H9 (cell line): ENCODE results near the gene AVPR2. TPM values are rescaled to one million over a fixed set of nuclear protein-coding genes. Genes with fewer than 3 reads are reported as not detected.

Source experiments
- DNase-seq: peaks from one replicate; pipeline ENCODE4 v3.0.0-alpha.2; 2017
- H2AFZ ChIP-seq: one replicate; pipeline ENCODE4 v1.6.1; 2013; ENCODE audit warnings: mild to moderate bottlenecking, low read length, control low read depth, moderate library complexity
- H2AK5ac ChIP-seq: 2 replicates; pipeline ENCODE4 v1.6.1; 2013; ENCODE audit warnings: low read length, control low read depth, mixed read lengths; ENCODE audit not compliant: insufficient read length
- H2BK120ac ChIP-seq: one replicate; pipeline ENCODE4 v1.6.1; 2013; ENCODE audit warnings: low read depth, mild to moderate bottlenecking, low read length, control low read depth, inconsistent platforms; ENCODE audit not compliant: poor library complexity, severe bottlenecking
- H2BK12ac ChIP-seq: 2 replicates; pipeline ENCODE4 v1.6.1; 2013; ENCODE audit warnings: low read length, control low read depth, mixed read lengths, low read depth; ENCODE audit not compliant: insufficient read length
- H2BK15ac ChIP-seq: 2 replicates; pipeline ENCODE4 v1.6.1; 2013; ENCODE audit warnings: low read depth, low read length, control low read depth
- H2BK20ac ChIP-seq: one replicate; pipeline ENCODE4 v1.6.1; 2013; ENCODE audit warnings: low read depth, mild to moderate bottlenecking, low read length, control low read depth, inconsistent platforms; ENCODE audit not compliant: poor library complexity, severe bottlenecking
- H2BK5ac ChIP-seq: 2 replicates; pipeline ENCODE4 v1.6.1; 2013; ENCODE audit warnings: low read length, control low read depth, mixed read lengths; ENCODE audit not compliant: insufficient read length
- H3K14ac ChIP-seq: 2 replicates; pipeline ENCODE4 v1.6.1; 2013; ENCODE audit warnings: low read length, control low read depth; ENCODE audit not compliant: insufficient read depth
- H3K18ac ChIP-seq: 2 replicates; pipeline ENCODE4 v1.6.1; 2013; ENCODE audit warnings: low read depth, mild to moderate bottlenecking, mixed read lengths, low read length, control low read depth; ENCODE audit not compliant: insufficient read length
- H3K23ac ChIP-seq: 2 replicates; pipeline ENCODE4 v1.6.1; 2013; ENCODE audit warnings: low read length, control low read depth, mixed read lengths, low read depth; ENCODE audit not compliant: insufficient read length
- H3K23me2 ChIP-seq: 2 replicates; pipeline ENCODE4 v1.6.1; 2013; ENCODE audit warnings: low read depth, mild to moderate bottlenecking, mixed read lengths, low read length, control low read depth; ENCODE audit not compliant: insufficient read length, poor library complexity, severe bottlenecking
- H3K27ac ChIP-seq: 2 replicates; pipeline ENCODE4 v1.5.1; 2013; ENCODE audit warnings: low read length, control low read depth, mixed read lengths, low read depth; ENCODE audit not compliant: insufficient read length
- H3K27me3 ChIP-seq: 2 replicates; pipeline ENCODE4 v1.6.1; 2013; ENCODE audit warnings: low read length, control low read depth, inconsistent platforms; ENCODE audit not compliant: insufficient read depth
- H3K4ac ChIP-seq: 2 replicates; pipeline ENCODE4 v1.6.1; 2013; ENCODE audit warnings: low read depth, mild to moderate bottlenecking, control low read depth, inconsistent platforms, low read length, moderate library complexity
- H3K4me1 ChIP-seq: 2 replicates; pipeline ENCODE4 v1.6.1; 2013; ENCODE audit warnings: low read length, control low read depth, inconsistent platforms; ENCODE audit not compliant: insufficient read depth
- H3K4me2 ChIP-seq: 2 replicates; pipeline ENCODE4 v1.6.1; 2013; ENCODE audit warnings: low read length, control low read depth, mixed read lengths; ENCODE audit not compliant: insufficient read length, insufficient read depth
- H3K56ac ChIP-seq: 2 replicates; pipeline ENCODE4 v1.6.1; 2013; ENCODE audit warnings: low read depth, mild to moderate bottlenecking, mixed read lengths, low read length, control low read depth; ENCODE audit not compliant: insufficient read length
- H3K79me1 ChIP-seq: 2 replicates; pipeline ENCODE4 v1.6.1; 2013; ENCODE audit warnings: low read depth, mild to moderate bottlenecking, moderate library complexity, low read length, control low read depth, inconsistent platforms; ENCODE audit not compliant: insufficient read depth, poor library complexity, severe bottlenecking
- H3K79me2 ChIP-seq: 2 replicates; pipeline ENCODE4 v1.6.1; 2013; ENCODE audit warnings: low read length, control low read depth, inconsistent platforms; ENCODE audit not compliant: insufficient read depth
- H3K9ac ChIP-seq: 2 replicates; pipeline ENCODE4 v1.6.1; 2013; ENCODE audit warnings: low read length, control low read depth, mixed read lengths; ENCODE audit not compliant: insufficient read length; ENCODE audit errors: extremely low read depth
- H3K9me3 ChIP-seq: one replicate; pipeline ENCODE4 v1.6.1; 2013; ENCODE audit warnings: low read depth, low read length, inconsistent platforms; ENCODE audit not compliant: control insufficient read depth
- H3T11ph ChIP-seq: one replicate; pipeline ENCODE4 v1.6.1; 2013; ENCODE audit warnings: mild to moderate bottlenecking, low read length, control low read depth, inconsistent platforms
- H4K20me1 ChIP-seq: one replicate; pipeline ENCODE4 v1.6.1; 2013; ENCODE audit not compliant: control insufficient read depth, insufficient read length, insufficient read depth
- H4K5ac ChIP-seq: 2 replicates; pipeline ENCODE4 v1.6.1; 2013; ENCODE audit warnings: low read depth, mild to moderate bottlenecking, mixed read lengths, low read length, control low read depth; ENCODE audit not compliant: insufficient read length
- H4K8ac ChIP-seq: replicated peaks from 2 replicates; pipeline ENCODE4 v1.6.1; 2013; ENCODE audit warnings: low read length, control low read depth, mixed read lengths, low read depth; ENCODE audit not compliant: insufficient read length
- H4K91ac ChIP-seq: 2 replicates; pipeline ENCODE4 v1.6.1; 2013; ENCODE audit warnings: low read depth, mild to moderate bottlenecking, moderate library complexity, mixed read lengths, low read length, control low read depth; ENCODE audit not compliant: insufficient read length
- H3K27ac Mint-ChIP-seq, 3 experiments: 2 replicates in 2 of 3; 3 replicates in 1 of 3; pipeline ENCODE4 v1.8.0; 2020 to 2021; ENCODE audit warnings: mixed read lengths in 3 of 3, mild to moderate bottlenecking in 1 of 3, moderate library complexity in 1 of 3
- H3K27me3 Mint-ChIP-seq: 2 replicates; pipeline ENCODE4 v1.8.0; 2021; ENCODE audit warnings: low read depth, mild to moderate bottlenecking, moderate library complexity, mixed read lengths
- H3K36me3 Mint-ChIP-seq, 3 experiments: 2 replicates in 2 of 3; 3 replicates in 1 of 3; pipeline ENCODE4 v1.8.0; 2020 to 2021; ENCODE audit warnings: low read depth in 3 of 3, mixed read lengths in 3 of 3; ENCODE audit not compliant: insufficient read depth in 1 of 3
- H3K4me1 Mint-ChIP-seq, 2 experiments: 2 replicates each; pipeline ENCODE4 v1.8.0; 2020; ENCODE audit warnings: mixed read lengths in 2 of 2
- H3K4me3 Mint-ChIP-seq, 2 experiments: 2 replicates in 1 of 2; 3 replicates in 1 of 2; pipeline ENCODE4 v1.8.0; 2020 to 2021; ENCODE audit warnings: mild to moderate bottlenecking in 2 of 2, mixed read lengths in 2 of 2, moderate library complexity in 1 of 2
- H3K9me3 Mint-ChIP-seq, 2 experiments: 2 replicates in 1 of 2; 3 replicates in 1 of 2; pipeline ENCODE4 v1.8.0; 2020; ENCODE audit warnings: mild to moderate bottlenecking in 2 of 2, mixed read lengths in 2 of 2, moderate library complexity in 1 of 2
- WGBS: extraction: QIAGEN DNeasy Blood & Tissue Kit; methylation state at CpG from one replicate; pipeline ENCODE4 v1.1.7; 2013; ENCODE audit warnings: missing lambda C conversion rate, low lambda C conversion rate, mixed read lengths; ENCODE audit not compliant: insufficient read length; ENCODE audit errors: extremely low coverage; 5-methylcytosine and 5-hydroxymethylcytosine counted together
- total RNA-seq: library from RNA; stranded (reverse); gene quantifications from 2 replicates; pipeline ENCODE4 v1.2.1, GENCODE V29; 2021
- TF ChIP-seq, protein P1 (sequence below): fragments of 200-600 bp; sonication (generic); conservative IDR thresholded peaks from 3 replicates; pipeline ENCODE4 v1.8.0; 2021; ENCODE audit warnings: antibody characterized with exemption, mild to moderate bottlenecking

The AVPR2 gene
- total RNA-seq, 1 experiment from 2014 or later, result not detected

DNA sequence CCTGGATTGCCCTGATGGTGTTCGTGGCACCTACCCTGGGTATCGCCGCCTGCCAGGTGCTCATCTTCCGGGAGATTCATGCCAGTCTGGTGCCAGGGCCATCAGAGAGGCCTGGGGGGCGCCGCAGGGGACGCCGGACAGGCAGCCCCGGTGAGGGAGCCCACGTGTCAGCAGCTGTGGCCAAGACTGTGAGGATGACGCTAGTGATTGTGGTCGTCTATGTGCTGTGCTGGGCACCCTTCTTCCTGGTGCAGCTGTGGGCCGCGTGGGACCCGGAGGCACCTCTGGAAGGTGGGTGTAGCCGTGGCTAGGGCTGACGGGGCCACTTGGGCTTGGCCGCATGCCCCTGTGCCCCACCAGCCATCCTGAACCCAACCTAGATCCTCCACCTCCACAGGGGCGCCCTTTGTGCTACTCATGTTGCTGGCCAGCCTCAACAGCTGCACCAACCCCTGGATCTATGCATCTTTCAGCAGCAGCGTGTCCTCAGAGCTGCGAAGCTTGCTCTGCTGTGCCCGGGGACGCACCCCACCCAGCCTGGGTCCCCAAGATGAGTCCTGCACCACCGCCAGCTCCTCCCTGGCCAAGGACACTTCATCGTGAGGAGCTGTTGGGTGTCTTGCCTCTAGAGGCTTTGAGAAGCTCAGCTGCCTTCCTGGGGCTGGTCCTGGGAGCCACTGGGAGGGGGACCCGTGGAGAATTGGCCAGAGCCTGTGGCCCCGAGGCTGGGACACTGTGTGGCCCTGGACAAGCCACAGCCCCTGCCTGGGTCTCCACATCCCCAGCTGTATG is 1.8 kb downstream of the AVPR2 start:
- Histone ChIP-seq H3K18ac (no peak overlapping the region), H3K9ac (no peak overlapping the region), H4K91ac (no peak overlapping the region), H3K79me2 (no peaks in the 10 kb centered on the region), H4K5ac (no peak overlapping the region), H2BK12ac (no peak overlapping the region), H3K27me3 (no peaks in the 10 kb centered on the region), H2BK5ac (no peak overlapping the region), H2BK120ac (no peak overlapping the region), H3K9me3 (peaks cover 11% of the 10 kb centered on the region), H3K4me1 (no peaks in the 10 kb centered on the region), H3K4me2 (no peak overlapping the region), H3K79me1 (no peaks in the 10 kb centered on the region), H3K27ac (no peak overlapping the region), H2BK15ac (no peak overlapping the region), H3K23me2 (no peaks in the 10 kb centered on the region), H3K14ac (no peak overlapping the region), H3K4ac (no peak overlapping the region), H3K56ac (no peak overlapping the region), H3T11ph (no peak overlapping the region), H4K20me1 (no peaks in the 10 kb centered on the region), H2BK20ac (no peak overlapping the region), H4K8ac (no peak overlapping the region), H2AK5ac (no peak overlapping the region), H2AFZ (no peak overlapping the region), H3K23ac (no peak overlapping the region)
- DNase-seq, result no peak
- peaks cover 55 to 67% of the 10 kb centered on the region in 2 experiments for H3K9me3 Mint-ChIP-seq
- H3K36me3 Mint-ChIP-seq, result peaks cover 2 to 23% (median 4%) of the 10 kb centered on the region in 3 experiments; a peak in 4 of 7 replicates
- WGBS, result no CpG with 5 or more reads among the region's 27 CpGs
- no peak overlapping the region for H3K27ac Mint-ChIP-seq
- no peaks in the 10 kb centered on the region; the same call in 1 of the 2 replicates for H3K27me3 Mint-ChIP-seq
- no peak overlapping the region for H3K4me3 Mint-ChIP-seq
- peaks cover 2 to 20% of the 10 kb centered on the region in 2 experiments for H3K4me1 Mint-ChIP-seq
- TF ChIP-seq, protein P1, sequence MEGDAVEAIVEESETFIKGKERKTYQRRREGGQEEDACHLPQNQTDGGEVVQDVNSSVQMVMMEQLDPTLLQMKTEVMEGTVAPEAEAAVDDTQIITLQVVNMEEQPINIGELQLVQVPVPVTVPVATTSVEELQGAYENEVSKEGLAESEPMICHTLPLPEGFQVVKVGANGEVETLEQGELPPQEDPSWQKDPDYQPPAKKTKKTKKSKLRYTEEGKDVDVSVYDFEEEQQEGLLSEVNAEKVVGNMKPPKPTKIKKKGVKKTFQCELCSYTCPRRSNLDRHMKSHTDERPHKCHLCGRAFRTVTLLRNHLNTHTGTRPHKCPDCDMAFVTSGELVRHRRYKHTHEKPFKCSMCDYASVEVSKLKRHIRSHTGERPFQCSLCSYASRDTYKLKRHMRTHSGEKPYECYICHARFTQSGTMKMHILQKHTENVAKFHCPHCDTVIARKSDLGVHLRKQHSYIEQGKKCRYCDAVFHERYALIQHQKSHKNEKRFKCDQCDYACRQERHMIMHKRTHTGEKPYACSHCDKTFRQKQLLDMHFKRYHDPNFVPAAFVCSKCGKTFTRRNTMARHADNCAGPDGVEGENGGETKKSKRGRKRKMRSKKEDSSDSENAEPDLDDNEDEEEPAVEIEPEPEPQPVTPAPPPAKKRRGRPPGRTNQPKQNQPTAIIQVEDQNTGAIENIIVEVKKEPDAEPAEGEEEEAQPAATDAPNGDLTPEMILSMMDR, result no peak
